Muscle layer of colon (tissue), 2 donors: Measurements from ENCODE around the gene HIPK2.

ENCODE experiments used
- H3K27ac ChIP-seq: one replicate; pipeline ENCODE4 v1.7.0; 2013; ENCODE audit warnings: low read depth, mild to moderate bottlenecking, low read length, moderate library complexity
- H3K27me3 ChIP-seq, 2 donors: one replicate each; pipeline ENCODE4 v1.7.0; 2013; ENCODE audit warnings: low read length in 2 of 2, mild to moderate bottlenecking in 2 of 2; ENCODE audit not compliant: insufficient read depth in 2 of 2, control insufficient read depth in 1 of 2
- H3K36me3 ChIP-seq: one replicate; pipeline ENCODE4 v1.7.0; 2013; ENCODE audit warnings: mild to moderate bottlenecking, low read length; ENCODE audit not compliant: insufficient read depth
- H3K4me1 ChIP-seq: one replicate; pipeline ENCODE4 v1.7.0; 2013; ENCODE audit warnings: mild to moderate bottlenecking, low read length; ENCODE audit not compliant: insufficient read depth
- H3K4me3 ChIP-seq, 2 donors: one replicate each; pipeline ENCODE4 v1.7.0; 2013; ENCODE audit warnings: low read length in 2 of 2, low read depth in 1 of 2, mild to moderate bottlenecking in 1 of 2, moderate library complexity in 1 of 2
- H3K9ac ChIP-seq: one replicate; pipeline ENCODE4 v1.7.0; 2013; ENCODE audit warnings: low read length
- H3K9me3 ChIP-seq: one replicate; pipeline ENCODE4 v1.7.0; 2013; ENCODE audit warnings: mild to moderate bottlenecking, low read length
- donor health status: abdominal sarcoma.
- donor health status: Adenocarcinoma of cecum.

The HIPK2 gene

GRCh38 chr7:139597028-139597427 is 180.8 kb downstream of the HIPK2 start:
- no peak overlapping the region for H3K4me3 ChIP-seq
- no peaks in the 10 kb centered on the region for H3K9me3 ChIP-seq
- no peak overlapping the region for H3K27ac ChIP-seq
- no peaks in the 10 kb centered on the region for H3K27me3 ChIP-seq
- H3K4me1 ChIP-seq: no peaks in the 10 kb centered on the region
- no peak overlapping the region for H3K9ac ChIP-seq
- peaks cover 66% of the 10 kb centered on the region for H3K36me3 ChIP-seq

- Histone ChIP-seq H3K9me3 (no peaks in the 10 kb centered on the region), H3K4me1 (no peaks in the 10 kb centered on the region), H3K9ac (no peak overlapping the region), H3K27me3 (no peaks in the 10 kb centered on the region), H3K36me3 (peaks cover 66% of the 10 kb centered on the region), H3K4me3 (no peak overlapping the region), H3K27ac (no peak overlapping the region)
Observed at GRCh38 chr7:139596626-139597025, 181.2 kb downstream of the HIPK2 start.

GRCh38 chr7:139595806-139596205 is 182.0 kb downstream of the HIPK2 start:
- Histone ChIP-seq H3K9me3 (no peaks in the 10 kb centered on the region), H3K9ac (no peak overlapping the region), H3K27ac (no peak overlapping the region), H3K4me3 (no peak overlapping the region), H3K36me3 (peaks cover 65% of the 10 kb centered on the region), H3K4me1 (no peaks in the 10 kb centered on the region), H3K27me3 (no peaks in the 10 kb centered on the region)

- H3K9me3 ChIP-seq: no peaks in the 10 kb centered on the region
- no peak overlapping the region for H3K4me3 ChIP-seq
- no peaks in the 10 kb centered on the region for H3K27me3 ChIP-seq
- no peak overlapping the region for H3K9ac ChIP-seq
- no peaks in the 10 kb centered on the region for H3K4me1 ChIP-seq
- H3K27ac ChIP-seq: no peak overlapping the region
- H3K36me3 ChIP-seq: peaks cover 57% of the 10 kb centered on the region
Observed at GRCh38 chr7:139594911-139595476, 182.8 kb downstream of the HIPK2 start.

- no peaks in the 10 kb centered on the region for H3K9me3 ChIP-seq
- no peak overlapping the region for H3K9ac ChIP-seq
- H3K27ac ChIP-seq: no peak overlapping the region
- no peaks in the 10 kb centered on the region for H3K4me1 ChIP-seq
- H3K4me3 ChIP-seq: no peak overlapping the region
- peaks cover 49% of the 10 kb centered on the region for H3K36me3 ChIP-seq
- no peaks in the 10 kb centered on the region for H3K27me3 ChIP-seq
Observed at GRCh38 chr7:139594090-139594489, 183.7 kb downstream of the HIPK2 start.

- no peak overlapping the region for H3K4me3 ChIP-seq
- H3K9me3 ChIP-seq: no peaks in the 10 kb centered on the region
- H3K4me1 ChIP-seq: no peaks in the 10 kb centered on the region
- no peak overlapping the region for H3K27ac ChIP-seq
- no peaks in the 10 kb centered on the region for H3K27me3 ChIP-seq
- H3K9ac ChIP-seq: no peak overlapping the region
- H3K36me3 ChIP-seq: peaks cover 42% of the 10 kb centered on the region
Observed at GRCh38 chr7:139592801-139593461, 184.9 kb downstream of the HIPK2 start.

- no peak overlapping the region for H3K4me3 ChIP-seq
- no peaks in the 10 kb centered on the region for H3K4me1 ChIP-seq
- no peak overlapping the region for H3K9ac ChIP-seq
- H3K36me3 ChIP-seq: peaks cover 33% of the 10 kb centered on the region
- no peak overlapping the region for H3K27ac ChIP-seq
- no peaks in the 10 kb centered on the region for H3K27me3 ChIP-seq
- no peaks in the 10 kb centered on the region for H3K9me3 ChIP-seq
Observed at GRCh38 chr7:139591550-139592195, 186.1 kb downstream of the HIPK2 start.

- Histone ChIP-seq H3K27ac (no peak overlapping the region), H3K4me1 (no peaks in the 10 kb centered on the region), H3K9ac (no peak overlapping the region), H3K27me3 (no peaks in the 10 kb centered on the region), H3K4me3 (no peak overlapping the region), H3K9me3 (no peaks in the 10 kb centered on the region), H3K36me3 (peaks cover 20% of the 10 kb centered on the region)
Observed at GRCh38 chr7:139589474-139589873, 188.3 kb downstream of the HIPK2 start.

GRCh38 chr7:139588632-139589031 is 189.2 kb downstream of the HIPK2 start:
- no peak overlapping the region for H3K27ac ChIP-seq
- H3K36me3 ChIP-seq: peaks cover 18% of the 10 kb centered on the region

GRCh38 chr7:139587535-139587934 is 190.3 kb downstream of the HIPK2 start:
- H3K36me3 ChIP-seq: peaks cover 18% of the 10 kb centered on the region

More at GRCh38 chr7:139588632-139589031, 189.2 kb downstream of the HIPK2 start:
- no peak overlapping the region for H3K9ac ChIP-seq
- no peaks in the 10 kb centered on the region for H3K9me3 ChIP-seq
- H3K4me1 ChIP-seq: no peaks in the 10 kb centered on the region
- H3K4me3 ChIP-seq: no peak overlapping the region
- H3K27me3 ChIP-seq: no peaks in the 10 kb centered on the region

GRCh38 chr7:139586286-139586685 is 191.5 kb downstream of the HIPK2 start:
- H3K9ac ChIP-seq: no peak overlapping the region
- no peak overlapping the region for H3K4me3 ChIP-seq
- peaks cover 19% of the 10 kb centered on the region for H3K36me3 ChIP-seq
- H3K27me3 ChIP-seq: no peaks in the 10 kb centered on the region
- H3K9me3 ChIP-seq: no peaks in the 10 kb centered on the region
- no peaks in the 10 kb centered on the region for H3K4me1 ChIP-seq
- H3K27ac ChIP-seq: no peak overlapping the region

More at GRCh38 chr7:139587535-139587934, 190.3 kb downstream of the HIPK2 start:
- Histone ChIP-seq H3K27me3 (no peaks in the 10 kb centered on the region), H3K4me3 (no peak overlapping the region), H3K4me1 (no peaks in the 10 kb centered on the region), H3K9ac (no peak overlapping the region), H3K27ac (no peak overlapping the region), H3K9me3 (no peaks in the 10 kb centered on the region)
